Mammary epithelial cell (primary cell): ENCODE results near the gene CYP4B1.
"Not testable (repeated sequence)": the region's sequence is repeated elsewhere in the genome, so short reads cannot be mapped to it uniquely, and the experiment has no call there.

Experiments
- CTCF ChIP-seq, 2 donors: IDR thresholded peaks in 1 of 2; conservative IDR thresholded peaks in 1 of 2; 2 replicates each; pipeline ENCODE4 v1.5.1; 2011 to 2012; ENCODE audit warnings: inconsistent platforms in 2 of 2, low read length in 2 of 2, mild to moderate bottlenecking in 2 of 2, control low read depth in 1 of 2, low read depth in 1 of 2; ENCODE audit not compliant: insufficient read depth in 1 of 2; ENCODE audit errors: extremely low read depth in 1 of 2
- EZH2 ChIP-seq: IDR thresholded peaks from 2 replicates; pipeline ENCODE4 v1.6.1; 2012; ENCODE audit warnings: low read length, inconsistent platforms, borderline replicate concordance

DNA sequence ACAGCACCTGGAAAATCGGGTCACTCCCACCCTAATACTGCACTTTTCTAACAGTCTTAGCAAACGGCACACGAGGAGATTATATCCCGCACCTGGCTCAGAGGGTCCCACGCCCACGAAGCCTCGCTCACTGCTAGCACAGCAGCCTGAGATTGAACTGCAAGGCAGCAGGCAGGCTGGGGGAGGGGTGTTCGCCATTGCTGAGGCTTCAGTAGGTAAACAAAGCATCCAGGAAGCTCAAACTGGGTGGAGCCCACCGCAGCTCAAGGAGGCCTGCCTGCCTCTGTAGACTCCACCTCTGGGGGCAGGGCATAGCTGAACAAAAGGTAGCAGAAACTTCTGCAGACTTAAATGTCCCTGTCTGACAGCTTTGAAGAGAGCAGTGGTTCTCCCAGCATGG is 47.5 kb downstream of the CYP4B1 start:
- not testable (repeated sequence) for TF ChIP-seq CTCF (conservative IDR thresholded peaks at IDR 0.05 in 1 of 2, IDR thresholded peaks at IDR 0.05 in 1 of 2; ENCODE audit: extremely low read depth in 1 of 2, insufficient read depth in 1 of 2, low read depth in 1 of 2, low read length in 2 of 2); EZH2
